Body of pancreas (tissue), 4 donors: Measurements from ENCODE around the gene TRAM2. TPM values are rescaled to one million over a fixed set of nuclear protein-coding genes. Genes with fewer than 3 reads are reported as not detected.
A peak's percentile ranks its signal among the peaks of the same experiment; 100 is the strongest.

Experiments used
- ATAC-seq: fragments of 150-250 bp; one replicate; pipeline ENCODE4 v1.9.1; 2016
- DNase-seq, 4 donors: peaks; one replicate each; pipeline ENCODE4 v3.0.0-alpha.2; 2019
- H3K27ac ChIP-seq, 4 donors: fragments of 200-600 bp; sonication (generic); 1 replicate in 3 of 4; 2 replicates in 1 of 4; pipeline versions ENCODE4 v1.5.1 to v1.6.1; 2016 to 2019; ENCODE audit warnings: mild to moderate bottlenecking in 1 of 4, mixed read lengths in 1 of 4, moderate library complexity in 1 of 4
- H3K27me3 ChIP-seq, 2 donors: fragments of 200-600 bp; sonication (generic); one replicate each; pipeline ENCODE4 v1.6.0; 2016; ENCODE audit warnings: mild to moderate bottlenecking in 1 of 2
- H3K36me3 ChIP-seq, 2 donors: fragments of 200-600 bp; sonication (generic); replicated peaks in 1 of 2; 2 replicates each; pipeline ENCODE4 v1.5.1; 2016; ENCODE audit warnings: low read depth in 2 of 2; ENCODE audit not compliant: insufficient read depth in 1 of 2
- H3K4me1 ChIP-seq: fragments of 200-600 bp; sonication (generic); one replicate; pipeline ENCODE4 v1.6.0; 2016
- H3K4me3 ChIP-seq, 2 donors: fragments of 200-600 bp; sonication (generic); 1 replicate in 1 of 2; 2 replicates in 1 of 2; pipeline ENCODE4 v1.5.1; 2016 to 2019
- H3K9me3 ChIP-seq, 3 donors: fragments of 200-600 bp; sonication (generic); 1 replicate in 2 of 3; 2 replicates in 1 of 3; pipeline ENCODE4 v1.5.1; 2016
- POLR2A ChIP-seq, 3 donors: fragments of 450-650 bp; IDR thresholded peaks; one replicate each; pipeline ENCODE4 v1.6.1; 2016; ENCODE audit warnings: antibody characterized with exemption in 3 of 3, mild to moderate bottlenecking in 2 of 3
- WGBS, 2 donors: methylation state at CpG; one replicate each; pipeline ENCODE4 v1.1.5; 2017; 5-methylcytosine and 5-hydroxymethylcytosine counted together
- intact Hi-C: fragments of 100-400 bp; cut with DNase I; formaldehyde crosslinking; loops from one replicate; pipeline ENCODE4 v1.15.1; 2023
- total RNA-seq, 2 donors: library from RNA; depleted of rRNA; stranded (reverse); fragments of >200 nt; gene quantifications; one replicate each; pipeline ENCODE4 v1.1.0, GENCODE V29; 2016
- TF ChIP-seq, protein P1 (sequence below), 7 experiments: fragments of 450-650 bp in 4 of 7; fragments of 200-600 bp in 3 of 7; sonication (generic) in 3 of 7; IDR thresholded peaks; one replicate each; pipeline ENCODE4 v1.5.1; 2016 to 2019; ENCODE audit warnings: antibody characterized with exemption in 7 of 7

Gene TRAM2
- total RNA-seq, 2 donors from 2014 or later = 6.7 to 7.9 TPM

DNA sequence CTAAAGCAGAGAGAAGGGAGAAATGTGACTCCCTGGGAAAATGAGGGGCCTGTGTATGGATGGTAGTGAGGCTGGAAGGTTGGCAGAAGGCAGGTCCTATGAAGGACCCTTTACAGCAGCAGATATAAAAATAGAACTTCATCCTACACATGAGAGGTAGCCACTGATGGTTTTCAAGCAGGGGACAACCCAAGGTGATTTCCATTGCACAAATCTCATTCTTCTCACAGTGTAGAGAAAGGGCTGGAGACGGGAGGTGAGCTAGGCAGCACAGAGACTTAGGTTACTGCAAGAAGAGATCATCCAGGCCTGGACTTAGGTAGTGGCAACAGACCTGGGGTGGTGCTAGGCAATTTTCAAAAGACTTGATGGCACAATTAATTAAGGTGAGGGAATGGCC is 30.7 kb downstream of the TRAM2 start:
- TF ChIP-seq, protein P1, sequence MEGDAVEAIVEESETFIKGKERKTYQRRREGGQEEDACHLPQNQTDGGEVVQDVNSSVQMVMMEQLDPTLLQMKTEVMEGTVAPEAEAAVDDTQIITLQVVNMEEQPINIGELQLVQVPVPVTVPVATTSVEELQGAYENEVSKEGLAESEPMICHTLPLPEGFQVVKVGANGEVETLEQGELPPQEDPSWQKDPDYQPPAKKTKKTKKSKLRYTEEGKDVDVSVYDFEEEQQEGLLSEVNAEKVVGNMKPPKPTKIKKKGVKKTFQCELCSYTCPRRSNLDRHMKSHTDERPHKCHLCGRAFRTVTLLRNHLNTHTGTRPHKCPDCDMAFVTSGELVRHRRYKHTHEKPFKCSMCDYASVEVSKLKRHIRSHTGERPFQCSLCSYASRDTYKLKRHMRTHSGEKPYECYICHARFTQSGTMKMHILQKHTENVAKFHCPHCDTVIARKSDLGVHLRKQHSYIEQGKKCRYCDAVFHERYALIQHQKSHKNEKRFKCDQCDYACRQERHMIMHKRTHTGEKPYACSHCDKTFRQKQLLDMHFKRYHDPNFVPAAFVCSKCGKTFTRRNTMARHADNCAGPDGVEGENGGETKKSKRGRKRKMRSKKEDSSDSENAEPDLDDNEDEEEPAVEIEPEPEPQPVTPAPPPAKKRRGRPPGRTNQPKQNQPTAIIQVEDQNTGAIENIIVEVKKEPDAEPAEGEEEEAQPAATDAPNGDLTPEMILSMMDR (IDR thresholded peaks at IDR 0.05) = no peak
- TF ChIP-seq POLR2A (IDR thresholded peaks at IDR 0.05) = no peak
- Histone ChIP-seq H3K4me1 (peaks cover 67% of the 10 kb centered on the region), H3K27me3 (no peaks in the 10 kb centered on the region), H3K4me3 (no peak overlapping the region), H3K36me3 (no peaks in the 10 kb centered on the region), H3K27ac (no peak overlapping the region), H3K9me3 (no peaks in the 10 kb centered on the region)
- DNase-seq (no peak), ATAC-seq (no peak)
- WGBS, 2 donors = 83 to 100% methylated on average over 1 of the region's 1 CpG
- intact Hi-C loops = no loop called here

DNA sequence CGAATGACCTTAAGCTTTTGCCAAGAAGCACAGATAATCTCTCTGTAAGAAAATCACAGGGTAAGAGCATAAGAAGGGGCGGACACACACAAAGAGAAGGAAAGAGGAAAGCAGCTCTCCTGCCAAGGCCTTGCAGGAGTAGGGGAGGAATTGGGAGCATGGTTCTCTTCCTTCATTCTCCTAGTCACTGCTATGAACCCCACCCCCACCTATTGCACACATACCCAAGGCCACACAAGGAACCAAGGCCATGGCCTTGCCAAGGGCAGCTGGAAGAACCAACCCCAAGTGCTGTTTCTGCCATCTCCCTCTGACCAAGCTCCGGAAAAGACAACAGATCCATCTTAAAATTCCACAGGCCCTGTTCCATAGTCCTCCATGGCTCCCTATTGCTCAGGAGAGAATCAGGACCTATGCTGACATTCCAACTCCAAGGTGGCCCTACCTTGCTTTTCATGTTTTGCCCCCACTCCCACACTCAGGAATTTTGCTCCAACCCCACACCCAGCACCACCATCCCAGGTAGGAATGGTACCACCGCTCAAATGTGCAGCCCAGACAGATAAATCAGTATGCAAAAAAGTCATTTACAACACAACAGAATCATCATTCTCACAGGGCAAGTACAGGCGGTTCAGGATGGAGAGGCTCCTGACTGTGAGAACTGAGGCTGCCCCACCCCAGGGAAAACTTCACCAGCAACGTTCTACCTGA is 31.3 kb downstream of the TRAM2 start:
- peaks cover 61% of the 10 kb centered on the region for H3K4me1 ChIP-seq
- H3K27me3 ChIP-seq = no peaks in the 10 kb centered on the region
- no peaks in the 10 kb centered on the region for H3K36me3 ChIP-seq
- ATAC-seq (no peak), DNase-seq (no peak)
- 72 to 78% methylated on average over 6 of the region's 6 CpGs for WGBS, 2 donors
- intact Hi-C loops = no loop called here
- H3K9me3 ChIP-seq = no peaks in the 10 kb centered on the region
- TF ChIP-seq POLR2A (IDR thresholded peaks at IDR 0.05) = no peak
- TF ChIP-seq, protein P1 (IDR thresholded peaks at IDR 0.05) = no peak
- peak overlapping the region in 1 of 4 donors; percentile 31 for H3K27ac ChIP-seq
- no peak overlapping the region for H3K4me3 ChIP-seq

DNA sequence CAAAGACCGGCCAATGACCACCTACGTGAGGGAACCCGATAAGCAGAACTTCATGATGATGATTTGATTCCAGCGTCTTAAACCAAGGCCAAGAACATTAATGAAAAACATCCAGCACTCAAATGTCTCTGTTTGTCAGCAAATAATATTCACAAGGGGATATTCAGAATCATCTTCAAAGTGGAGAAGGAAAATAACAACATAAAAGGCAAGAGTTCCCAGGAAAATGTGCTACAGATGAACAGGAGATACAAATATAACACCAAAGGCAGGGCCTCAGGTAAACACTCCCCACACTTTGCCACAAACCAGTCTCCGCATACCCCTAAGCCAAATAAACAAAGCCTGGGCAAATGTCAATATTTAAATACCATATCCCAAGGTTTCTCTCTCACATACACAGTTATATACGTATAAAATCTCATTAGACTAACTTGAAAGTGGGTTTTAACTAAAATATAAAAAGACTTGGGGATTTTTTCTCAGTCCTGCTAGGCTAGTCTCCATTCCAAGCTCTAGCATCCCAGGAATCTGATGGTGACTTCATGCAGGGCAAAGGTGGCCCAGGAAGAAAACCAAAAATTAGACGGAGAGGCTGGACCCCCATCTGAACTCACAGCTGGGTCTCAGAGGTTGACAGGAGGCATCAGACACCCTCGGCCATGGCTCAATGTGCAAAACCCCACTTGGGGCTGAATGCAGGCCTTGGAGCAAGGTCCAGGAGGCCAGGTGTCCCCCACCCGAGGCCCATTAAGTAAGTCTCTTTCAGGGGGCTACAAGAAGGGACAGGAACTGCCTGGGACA is 32.1 kb downstream of the TRAM2 start:
- intact Hi-C loops = no loop called here
- DNase-seq = no peak
- ATAC-seq = no peak

DNA sequence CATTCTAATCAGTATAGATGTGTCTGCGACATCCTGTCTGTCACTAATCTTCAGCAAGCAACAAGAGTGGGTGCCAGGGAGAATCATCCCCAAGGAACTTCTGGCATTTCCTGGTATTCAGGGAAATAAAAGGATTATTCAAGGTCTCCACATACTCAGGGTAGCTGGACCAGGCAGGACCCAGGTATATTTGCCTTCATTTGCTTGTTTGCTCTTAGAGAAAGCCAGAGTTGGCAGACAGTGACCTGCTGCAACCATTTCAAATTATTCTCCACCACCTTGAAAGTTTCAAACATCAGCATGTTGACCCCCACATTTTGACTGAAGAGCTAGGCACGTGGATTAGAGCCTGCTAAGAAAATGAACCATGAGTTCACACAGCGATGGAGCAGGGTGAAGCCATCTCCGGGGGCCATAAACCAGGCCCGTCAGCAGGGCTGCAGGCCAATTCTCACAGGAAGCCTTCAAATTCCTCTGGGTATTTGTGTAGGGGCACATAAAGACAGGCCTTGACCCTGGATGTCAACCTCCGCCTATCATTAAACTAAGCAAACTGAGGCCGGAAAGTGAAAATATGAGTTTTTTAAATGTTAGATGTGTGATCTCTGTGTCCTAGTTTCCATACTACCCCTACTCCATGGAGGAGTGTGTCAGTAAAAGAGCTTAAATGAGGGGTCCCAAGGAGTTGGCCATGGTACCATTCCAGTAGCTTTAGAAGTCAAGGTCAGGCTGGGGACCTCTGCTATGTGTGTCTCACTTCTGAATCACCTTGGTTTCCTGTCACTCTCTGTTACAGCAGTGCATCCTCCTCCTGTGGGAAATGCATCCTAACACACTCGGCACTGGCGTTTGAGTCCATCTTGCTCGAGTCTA is 32.9 kb downstream of the TRAM2 start:
- Histone ChIP-seq H3K27ac (peak overlapping the region in 2 of 4 donors; percentile 4 to 31), H3K9me3 (no peaks in the 10 kb centered on the region), H3K36me3 (no peaks in the 10 kb centered on the region), H3K4me1 (peaks cover 52% of the 10 kb centered on the region), H3K4me3 (no peak overlapping the region), H3K27me3 (no peaks in the 10 kb centered on the region)
- TF ChIP-seq, protein P1 (IDR thresholded peaks at IDR 0.05) = no peak
- no peak for TF ChIP-seq POLR2A (IDR thresholded peaks at IDR 0.05)
- no peak for DNase-seq
- intact Hi-C loops = no loop called here
- WGBS, 2 donors = 70% methylated on average over 10 of the region's 10 CpGs
- peak; percentile 20 for ATAC-seq

More for the DNA sequence above, 32.1 kb downstream of the TRAM2 start:
- 63 to 66% methylated on average over 8 to 9 of the region's 9 CpGs for WGBS, 2 donors
- no peaks in the 10 kb centered on the region for H3K36me3 ChIP-seq
- TF ChIP-seq, protein P1 (IDR thresholded peaks at IDR 0.05) = no peak
- no peak for TF ChIP-seq POLR2A (IDR thresholded peaks at IDR 0.05)
- H3K9me3 ChIP-seq = no peaks in the 10 kb centered on the region
- no peaks in the 10 kb centered on the region for H3K27me3 ChIP-seq
- H3K4me1 ChIP-seq = peaks cover 53% of the 10 kb centered on the region
- H3K27ac ChIP-seq = peak overlapping the region in 2 of 4 donors; percentile 0 to 31
- no peak overlapping the region for H3K4me3 ChIP-seq
